Keratinocyte (primary cell): ENCODE results near the gene GAA.

ENCODE experiments used
- EZH2 ChIP-seq: IDR thresholded peaks from one replicate; pipeline ENCODE4 v1.6.1; 2012; ENCODE audit warnings: inconsistent platforms, mild to moderate bottlenecking, low read length, moderate library complexity
- TF ChIP-seq, protein P1 (sequence below), 3 experiments: IDR thresholded peaks in 1 of 3; conservative IDR thresholded peaks in 1 of 3; optimal IDR thresholded peaks in 1 of 3; 2 replicates in 2 of 3; 3 replicates in 1 of 3; pipeline versions ENCODE3 to v1.5.1; 2011; ENCODE audit warnings: low read length in 3 of 3, mild to moderate bottlenecking in 3 of 3, moderate library complexity in 2 of 3, control low read depth in 1 of 3, inconsistent platforms in 1 of 3; ENCODE audit not compliant: insufficient read depth in 2 of 3; ENCODE audit errors: extremely low read depth in 1 of 3

DNA sequence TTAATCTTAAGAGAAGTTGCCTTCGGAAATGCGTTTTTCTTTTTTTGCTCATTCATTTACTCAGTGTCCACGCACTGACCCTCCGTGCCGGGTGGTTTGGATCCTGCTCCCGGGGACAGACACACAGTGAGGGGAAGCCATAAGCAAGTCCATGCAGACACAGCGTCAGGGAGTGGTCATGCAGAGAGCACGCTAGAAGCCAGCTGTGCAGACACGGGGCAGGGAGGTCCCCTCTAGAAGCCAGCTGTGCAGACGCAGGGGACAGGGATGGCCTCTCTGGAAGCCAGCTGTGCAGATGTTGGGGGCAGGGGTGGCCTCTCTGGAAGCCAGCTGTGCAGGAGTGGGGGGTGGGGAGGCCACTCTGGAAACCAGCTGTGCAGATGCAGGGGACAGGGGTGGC lies 4.8 kb downstream of the GAA start:
- TF ChIP-seq, protein P1, sequence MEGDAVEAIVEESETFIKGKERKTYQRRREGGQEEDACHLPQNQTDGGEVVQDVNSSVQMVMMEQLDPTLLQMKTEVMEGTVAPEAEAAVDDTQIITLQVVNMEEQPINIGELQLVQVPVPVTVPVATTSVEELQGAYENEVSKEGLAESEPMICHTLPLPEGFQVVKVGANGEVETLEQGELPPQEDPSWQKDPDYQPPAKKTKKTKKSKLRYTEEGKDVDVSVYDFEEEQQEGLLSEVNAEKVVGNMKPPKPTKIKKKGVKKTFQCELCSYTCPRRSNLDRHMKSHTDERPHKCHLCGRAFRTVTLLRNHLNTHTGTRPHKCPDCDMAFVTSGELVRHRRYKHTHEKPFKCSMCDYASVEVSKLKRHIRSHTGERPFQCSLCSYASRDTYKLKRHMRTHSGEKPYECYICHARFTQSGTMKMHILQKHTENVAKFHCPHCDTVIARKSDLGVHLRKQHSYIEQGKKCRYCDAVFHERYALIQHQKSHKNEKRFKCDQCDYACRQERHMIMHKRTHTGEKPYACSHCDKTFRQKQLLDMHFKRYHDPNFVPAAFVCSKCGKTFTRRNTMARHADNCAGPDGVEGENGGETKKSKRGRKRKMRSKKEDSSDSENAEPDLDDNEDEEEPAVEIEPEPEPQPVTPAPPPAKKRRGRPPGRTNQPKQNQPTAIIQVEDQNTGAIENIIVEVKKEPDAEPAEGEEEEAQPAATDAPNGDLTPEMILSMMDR (optimal IDR thresholded peaks at IDR 0.05 in 1 of 3, IDR thresholded peaks at IDR 0.05 in 1 of 3, conservative IDR thresholded peaks at IDR 0.05 in 1 of 3; ENCODE audit: extremely low read depth in 1 of 3, insufficient read depth in 2 of 3, low read length in 3 of 3), result no peak
- TF ChIP-seq EZH2, result no peak
